Memory B cell (primary cell): Measurements from ENCODE around the gene ZBTB42.

ENCODE experiments used
- ATAC-seq: fragments of 150-1000 bp; cut with Tn5 transposase; 2 replicates; pipeline ENCODE4 v1.10.0; 2021; ENCODE audit warnings: low read depth, mild to moderate bottlenecking, moderate library complexity
- DNase-seq, 2 donors: peaks; one replicate each; pipeline ENCODE4 v3.0.0; 2022; ENCODE audit warnings: low spot score in 2 of 2
- H3K27ac Mint-ChIP-seq: one replicate; pipeline ENCODE4 v1.8.0; 2022; ENCODE audit warnings: mild to moderate bottlenecking, moderate library complexity, mixed read lengths
- H3K27me3 Mint-ChIP-seq: one replicate; pipeline ENCODE4 v1.8.0; 2022; ENCODE audit warnings: mixed read lengths
- H3K36me3 Mint-ChIP-seq: one replicate; pipeline ENCODE4 v1.8.0; 2022; ENCODE audit warnings: mild to moderate bottlenecking, mixed read lengths
- H3K4me1 Mint-ChIP-seq: one replicate; pipeline ENCODE4 v1.8.0; 2022; ENCODE audit warnings: mixed read lengths
- H3K4me3 Mint-ChIP-seq: one replicate; pipeline ENCODE4 v1.8.0; 2022; ENCODE audit warnings: mild to moderate bottlenecking, moderate library complexity, mixed read lengths
- H3K9me3 Mint-ChIP-seq: one replicate; pipeline ENCODE4 v1.8.0; 2022; ENCODE audit warnings: mixed read lengths

The ZBTB42 gene

GRCh38 chr14:104774453-104775072 lies 26.3 kb upstream of the ZBTB42 start:
- H3K9me3 Mint-ChIP-seq: no peaks in the 10 kb centered on the region
- H3K27ac Mint-ChIP-seq: no peak overlapping the region
- ATAC-seq (no peak), DNase-seq (no peak)
- no peaks in the 10 kb centered on the region for H3K4me1 Mint-ChIP-seq
- H3K36me3 Mint-ChIP-seq: peaks cover 17% of the 10 kb centered on the region
- no peaks in the 10 kb centered on the region for H3K27me3 Mint-ChIP-seq
- no peak overlapping the region for H3K4me3 Mint-ChIP-seq

GRCh38 chr14:104775073-104775489 lies 25.8 kb upstream of the ZBTB42 start:
- Mint-ChIP-seq H3K36me3 (peaks cover 17% of the 10 kb centered on the region), H3K9me3 (no peaks in the 10 kb centered on the region), H3K4me3 (no peak overlapping the region), H3K27me3 (no peaks in the 10 kb centered on the region), H3K4me1 (no peaks in the 10 kb centered on the region), H3K27ac (no peak overlapping the region)
- ATAC-seq (no peak), DNase-seq (no peak)

GRCh38 chr14:104776481-104776880 lies 24.4 kb upstream of the ZBTB42 start:
- Mint-ChIP-seq H3K36me3 (peaks cover 10% of the 10 kb centered on the region), H3K27ac (no peak overlapping the region), H3K4me1 (no peaks in the 10 kb centered on the region), H3K27me3 (no peaks in the 10 kb centered on the region), H3K4me3 (no peak overlapping the region), H3K9me3 (no peaks in the 10 kb centered on the region)
- no peak for DNase-seq
- ATAC-seq: no peak

GRCh38 chr14:104776961-104777807 lies 23.7 kb upstream of the ZBTB42 start:
- ATAC-seq (no peak), DNase-seq (no peak)
- Mint-ChIP-seq H3K27me3 (no peaks in the 10 kb centered on the region), H3K27ac (no peak overlapping the region), H3K4me3 (no peak overlapping the region), H3K9me3 (no peaks in the 10 kb centered on the region), H3K4me1 (no peaks in the 10 kb centered on the region), H3K36me3 (peaks cover 5% of the 10 kb centered on the region)

- DNase-seq (no peak), ATAC-seq (no peak)
- Mint-ChIP-seq H3K27ac (no peak overlapping the region), H3K4me3 (no peak overlapping the region), H3K9me3 (no peaks in the 10 kb centered on the region), H3K4me1 (no peaks in the 10 kb centered on the region), H3K27me3 (no peaks in the 10 kb centered on the region), H3K36me3 (peaks cover 3% of the 10 kb centered on the region)
Measured at GRCh38 chr14:104777808-104778249, 23.1 kb upstream of the ZBTB42 start.

- DNase-seq (no peak), ATAC-seq (no peak)
- Mint-ChIP-seq H3K36me3 (peaks cover 1% of the 10 kb centered on the region), H3K27ac (no peak overlapping the region), H3K27me3 (no peaks in the 10 kb centered on the region), H3K4me1 (no peaks in the 10 kb centered on the region), H3K9me3 (no peaks in the 10 kb centered on the region), H3K4me3 (no peak overlapping the region)
Measured at GRCh38 chr14:104778694-104779331, 22.1 kb upstream of the ZBTB42 start.

- H3K36me3 Mint-ChIP-seq: peaks cover 1% of the 10 kb centered on the region
- no peak for DNase-seq
- H3K4me3 Mint-ChIP-seq: no peak overlapping the region
- ATAC-seq: no peak
- no peaks in the 10 kb centered on the region for H3K4me1 Mint-ChIP-seq
- no peak overlapping the region for H3K27ac Mint-ChIP-seq
- H3K27me3 Mint-ChIP-seq: no peaks in the 10 kb centered on the region
- no peaks in the 10 kb centered on the region for H3K9me3 Mint-ChIP-seq
Measured at GRCh38 chr14:104779776-104780512, 21.0 kb upstream of the ZBTB42 start.

GRCh38 chr14:104780513-104781030 lies 20.3 kb upstream of the ZBTB42 start:
- DNase-seq: no peak
- no peaks in the 10 kb centered on the region for H3K4me1 Mint-ChIP-seq
- ATAC-seq: no peak
- H3K27ac Mint-ChIP-seq: no peak overlapping the region
- H3K36me3 Mint-ChIP-seq: peaks cover 1% of the 10 kb centered on the region
- H3K4me3 Mint-ChIP-seq: no peak overlapping the region
- H3K27me3 Mint-ChIP-seq: no peaks in the 10 kb centered on the region
- no peaks in the 10 kb centered on the region for H3K9me3 Mint-ChIP-seq

GRCh38 chr14:104781271-104782077 lies 19.4 kb upstream of the ZBTB42 start:
- DNase-seq: no peak
- ATAC-seq: no peak
- Mint-ChIP-seq H3K36me3 (peaks cover 1% of the 10 kb centered on the region), H3K4me3 (no peak overlapping the region), H3K27me3 (no peaks in the 10 kb centered on the region), H3K27ac (no peak overlapping the region), H3K9me3 (no peaks in the 10 kb centered on the region), H3K4me1 (no peaks in the 10 kb centered on the region)

GRCh38 chr14:104782086-104782807 lies 18.7 kb upstream of the ZBTB42 start:
- Mint-ChIP-seq H3K27ac (no peak overlapping the region), H3K36me3 (no peaks in the 10 kb centered on the region), H3K27me3 (no peaks in the 10 kb centered on the region), H3K4me3 (no peak overlapping the region), H3K9me3 (no peaks in the 10 kb centered on the region), H3K4me1 (no peaks in the 10 kb centered on the region)
- no peak for DNase-seq
- no peak for ATAC-seq

- no peaks in the 10 kb centered on the region for H3K4me1 Mint-ChIP-seq
- no peaks in the 10 kb centered on the region for H3K27me3 Mint-ChIP-seq
- no peak overlapping the region for H3K4me3 Mint-ChIP-seq
- no peak for ATAC-seq
- no peak overlapping the region for H3K27ac Mint-ChIP-seq
- H3K36me3 Mint-ChIP-seq: no peaks in the 10 kb centered on the region
- no peaks in the 10 kb centered on the region for H3K9me3 Mint-ChIP-seq
- no peak for DNase-seq
Measured at GRCh38 chr14:104782808-104783139, 18.1 kb upstream of the ZBTB42 start.

- Mint-ChIP-seq H3K9me3 (no peaks in the 10 kb centered on the region), H3K4me3 (no peak overlapping the region), H3K4me1 (no peaks in the 10 kb centered on the region), H3K36me3 (no peaks in the 10 kb centered on the region), H3K27ac (no peak overlapping the region), H3K27me3 (no peaks in the 10 kb centered on the region)
- ATAC-seq: no peak
- no peak for DNase-seq
Measured at GRCh38 chr14:104783484-104784217, 17.2 kb upstream of the ZBTB42 start.
